HG03280 (cell line): ENCODE results near the gene CHMP6.

Source experiments
- ATAC-seq: cut with Tn5 transposase; IDR thresholded peaks from one replicate; pipeline ENCODE4 v1.9.1; 2021; ENCODE audit warnings: mild to moderate bottlenecking, moderate library complexity; ENCODE audit not compliant: unreplicated experiment

CHMP6 gene

GRCh38 chr17:80991645-80992076 lies at the start of gene CHMP6:
Gene CHMP6 (plus strand): TSS chr17:80991841. CDS start chr17:80991919, 78 bp downstream.
- peak; percentile 54 for ATAC-seq

DNA sequence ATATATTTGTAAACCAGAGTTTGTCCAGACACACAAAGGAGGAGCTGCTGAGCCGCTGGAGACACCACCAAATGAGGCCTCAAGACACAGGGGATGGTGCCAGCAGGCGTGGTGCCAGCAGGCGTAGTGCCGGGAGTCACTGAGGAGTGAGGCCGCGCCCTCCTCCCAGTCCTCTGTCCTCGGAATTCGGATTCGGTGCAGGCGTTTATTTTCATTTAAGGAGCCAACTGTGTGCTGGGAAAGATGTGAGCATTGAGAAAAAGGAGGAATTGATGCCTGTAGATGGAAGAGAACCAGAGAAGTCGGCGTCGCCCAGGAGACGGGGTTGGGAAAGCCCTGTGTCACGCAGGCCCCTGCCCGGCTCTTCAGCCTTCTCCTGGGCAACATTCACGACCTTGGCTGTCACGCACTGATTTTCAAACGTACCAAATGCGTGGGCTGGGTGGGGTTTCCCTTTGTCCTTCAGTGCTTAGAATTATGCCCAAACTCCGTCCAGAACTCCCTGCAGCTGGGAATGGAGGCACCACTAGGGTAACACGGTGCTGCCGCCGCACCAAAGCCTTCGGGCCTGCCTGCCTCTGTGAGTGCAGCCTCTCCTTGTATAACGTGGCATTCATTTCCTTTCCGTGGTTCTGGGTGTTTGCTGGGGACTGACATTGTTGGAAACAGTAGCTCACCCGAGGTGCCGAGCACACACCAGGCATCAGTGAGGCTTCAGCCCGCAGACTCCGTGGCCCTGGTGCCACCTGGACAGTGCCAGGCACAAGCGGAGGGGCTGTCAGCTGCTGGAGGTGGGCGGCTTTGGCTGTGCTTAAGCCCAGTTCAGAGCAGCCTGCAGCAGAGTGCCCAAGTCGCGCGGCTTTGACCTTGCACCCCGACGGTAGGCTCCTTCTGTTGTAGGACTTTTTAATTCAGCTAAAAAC lies 49.0 kb upstream of the CHMP6 start:
- ATAC-seq, result no peak

- ATAC-seq, result no peak
These were observed 48.1 kb upstream of the CHMP6 start for GRCh38 chr17:80943346-80944145.

DNA sequence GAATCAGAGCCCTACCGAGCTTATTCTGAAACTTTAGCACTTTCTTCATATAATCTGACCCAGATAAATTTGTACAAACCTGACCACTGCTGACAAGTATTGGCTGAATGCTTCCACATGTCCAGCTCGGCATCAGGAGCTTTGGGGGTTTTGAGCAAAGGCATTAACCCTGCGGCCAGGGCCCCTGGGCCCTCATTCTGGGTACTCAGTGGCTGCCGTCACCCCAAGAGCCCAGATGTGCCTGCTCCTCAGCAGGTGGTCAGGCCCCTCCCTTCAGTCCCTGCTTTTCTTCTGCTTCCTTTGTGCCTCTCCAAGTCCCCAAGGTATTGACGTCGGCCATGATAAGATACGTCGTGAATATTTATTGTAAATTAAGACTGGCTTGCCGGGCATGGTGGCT lies 47.3 kb upstream of the CHMP6 start:
- no peak for ATAC-seq

DNA sequence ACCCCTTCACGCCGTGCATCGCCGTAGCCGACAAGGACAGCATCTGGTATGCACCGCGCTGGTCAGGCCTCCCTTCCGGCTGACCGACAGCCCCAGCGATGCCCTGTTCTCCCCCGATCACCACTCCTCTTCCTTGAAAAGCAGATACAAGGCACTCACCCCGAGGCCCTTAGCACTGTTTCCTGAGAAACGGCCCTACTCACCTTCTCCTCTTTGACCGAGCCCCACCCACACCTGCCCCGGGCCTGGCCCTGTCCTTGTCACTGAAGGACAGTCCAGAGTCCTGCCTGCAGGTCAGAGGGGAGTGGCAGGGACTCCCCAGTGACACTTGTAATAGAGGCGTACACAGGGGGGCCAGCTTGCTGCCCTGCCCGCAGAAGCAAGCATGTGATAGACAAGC lies 45.9 kb upstream of the CHMP6 start:
- no peak for ATAC-seq

- ATAC-seq, result no peak
These were observed 45.2 kb upstream of the CHMP6 start for GRCh38 chr17:80946449-80946848.

DNA sequence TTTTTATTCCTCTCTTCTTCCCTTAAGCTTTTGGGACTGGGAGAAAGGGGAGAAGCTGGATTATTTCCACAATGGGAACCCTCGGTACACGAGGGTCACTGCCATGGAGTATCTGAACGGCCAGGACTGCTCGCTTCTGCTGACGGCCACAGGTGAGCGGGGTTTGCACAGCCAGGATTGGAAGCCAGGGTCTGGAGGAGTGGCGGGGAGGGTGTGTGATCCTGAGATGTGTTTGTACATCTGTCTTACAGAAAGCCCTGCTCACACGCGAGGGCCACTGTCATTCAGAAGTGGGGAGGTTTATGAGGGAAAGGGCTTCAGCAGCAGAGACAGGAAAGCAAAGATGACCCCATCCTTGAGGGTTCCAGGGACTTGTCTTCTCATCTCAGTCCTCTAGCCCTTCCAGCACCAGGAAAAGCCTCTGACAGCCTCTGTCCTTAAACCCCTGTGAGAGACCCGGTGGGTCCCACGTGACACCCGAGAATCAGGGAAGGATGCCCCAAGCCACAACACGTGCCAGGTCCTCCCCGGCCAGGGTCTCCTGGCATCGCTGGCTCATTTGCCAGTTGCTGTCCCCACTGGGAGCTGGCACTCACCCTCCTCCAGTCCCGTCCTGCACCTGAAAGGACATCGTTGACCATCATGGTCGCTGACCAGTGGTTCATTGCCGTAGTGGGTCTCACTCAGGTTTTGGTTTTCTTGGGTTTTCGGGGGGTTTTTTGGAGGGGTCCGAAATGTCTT lies 44.3 kb upstream of the CHMP6 start:
- no peak for ATAC-seq

DNA sequence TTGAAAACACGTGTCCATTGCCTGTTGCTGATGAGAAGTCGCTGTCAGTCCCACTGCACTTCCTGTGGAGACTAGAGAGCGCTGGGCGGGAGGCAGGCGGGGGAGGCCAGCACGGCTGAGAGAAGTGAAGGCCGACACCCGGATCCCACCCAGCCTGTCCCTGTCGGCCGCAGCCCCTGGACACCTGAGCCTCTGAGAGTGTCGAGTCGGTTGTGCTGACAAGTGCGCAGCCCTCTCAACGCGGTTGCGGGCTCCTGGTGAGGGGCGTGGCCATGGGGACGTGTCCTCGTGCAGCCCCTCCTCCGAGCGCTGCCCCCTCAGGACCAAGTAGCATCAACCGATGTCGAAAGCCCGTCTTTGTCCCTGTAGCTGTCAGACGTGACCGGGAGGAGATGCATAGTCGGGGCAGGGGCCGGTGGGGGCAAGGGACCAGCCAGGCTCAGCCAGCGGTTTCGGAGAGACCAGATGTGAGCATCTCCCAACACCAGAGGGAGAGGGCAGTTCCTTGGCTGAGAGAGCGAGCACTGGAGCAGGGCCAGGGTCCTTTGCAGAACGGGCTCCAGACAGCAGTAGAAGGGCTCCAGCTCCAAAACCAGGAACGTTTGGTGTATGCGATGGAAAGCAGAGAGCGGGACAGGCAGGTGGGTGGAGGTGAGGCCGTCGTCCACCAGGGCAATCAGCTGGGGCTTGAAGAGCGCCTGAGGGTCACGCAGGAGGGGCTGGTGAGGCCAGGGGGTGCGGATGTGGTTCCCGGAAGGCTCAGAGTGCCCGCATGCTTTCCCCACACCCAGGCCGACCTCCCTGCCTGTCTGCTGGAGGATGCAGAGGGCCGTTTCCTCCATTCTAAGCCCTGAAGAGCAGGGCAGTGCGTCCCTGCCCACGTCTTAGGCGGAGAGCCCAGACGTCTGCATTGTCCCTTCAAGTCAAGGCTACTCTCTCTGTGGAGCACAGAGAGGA lies 43.3 kb upstream of the CHMP6 start:
- ATAC-seq, result no peak

DNA sequence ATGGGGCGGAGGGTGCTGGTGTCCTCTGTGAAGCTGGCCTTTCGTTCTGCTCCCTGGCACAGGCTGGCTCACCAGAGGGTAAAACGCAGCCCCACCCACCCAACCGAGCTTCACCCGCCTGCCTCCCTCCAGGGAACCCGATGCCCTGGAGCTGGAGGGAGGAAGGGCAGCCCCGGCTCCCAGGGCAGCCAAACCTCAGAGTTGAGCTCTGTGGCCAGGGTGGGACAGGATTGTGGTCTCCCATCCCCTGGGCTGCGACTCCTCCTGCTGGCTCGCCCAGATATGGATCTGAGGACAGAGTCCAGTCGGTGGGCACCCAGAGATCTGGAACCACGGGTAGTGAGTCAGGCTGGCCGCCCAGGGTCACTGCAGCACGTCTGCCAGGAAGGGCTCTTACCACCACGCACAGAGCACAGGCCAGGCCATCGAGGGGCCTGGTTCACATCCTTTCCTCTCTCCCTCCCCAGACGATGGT lies 42.6 kb upstream of the CHMP6 start:
- no peak for ATAC-seq

- no peak for ATAC-seq
These were observed 41.9 kb upstream of the CHMP6 start for GRCh38 chr17:80949451-80950421.

- no peak for ATAC-seq
These were observed 41.0 kb upstream of the CHMP6 start for GRCh38 chr17:80950466-80951120.

GRCh38 chr17:80951121-80952090 lies 40.2 kb upstream of the CHMP6 start:
- ATAC-seq, result no peak

DNA sequence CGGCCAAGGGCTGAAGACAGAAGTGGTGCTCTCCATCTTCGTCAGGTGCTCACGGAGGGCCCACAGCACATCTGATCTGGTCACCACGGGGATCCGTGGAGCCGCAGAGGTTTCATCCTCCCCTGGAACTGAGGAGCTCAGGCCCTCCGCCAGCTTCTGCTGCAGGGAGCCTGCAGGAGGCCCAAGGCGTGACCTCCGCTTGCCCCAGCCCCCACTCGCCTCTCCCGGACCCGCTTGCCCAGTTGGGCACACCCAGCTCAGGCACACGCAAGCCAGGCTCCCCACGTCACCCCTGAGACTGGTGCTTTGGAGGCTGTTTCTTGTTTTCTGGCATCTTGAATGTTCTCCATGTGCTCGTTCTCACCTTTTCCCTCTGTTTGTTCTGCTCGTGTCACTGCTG lies 39.4 kb upstream of the CHMP6 start:
- no peak for ATAC-seq

DNA sequence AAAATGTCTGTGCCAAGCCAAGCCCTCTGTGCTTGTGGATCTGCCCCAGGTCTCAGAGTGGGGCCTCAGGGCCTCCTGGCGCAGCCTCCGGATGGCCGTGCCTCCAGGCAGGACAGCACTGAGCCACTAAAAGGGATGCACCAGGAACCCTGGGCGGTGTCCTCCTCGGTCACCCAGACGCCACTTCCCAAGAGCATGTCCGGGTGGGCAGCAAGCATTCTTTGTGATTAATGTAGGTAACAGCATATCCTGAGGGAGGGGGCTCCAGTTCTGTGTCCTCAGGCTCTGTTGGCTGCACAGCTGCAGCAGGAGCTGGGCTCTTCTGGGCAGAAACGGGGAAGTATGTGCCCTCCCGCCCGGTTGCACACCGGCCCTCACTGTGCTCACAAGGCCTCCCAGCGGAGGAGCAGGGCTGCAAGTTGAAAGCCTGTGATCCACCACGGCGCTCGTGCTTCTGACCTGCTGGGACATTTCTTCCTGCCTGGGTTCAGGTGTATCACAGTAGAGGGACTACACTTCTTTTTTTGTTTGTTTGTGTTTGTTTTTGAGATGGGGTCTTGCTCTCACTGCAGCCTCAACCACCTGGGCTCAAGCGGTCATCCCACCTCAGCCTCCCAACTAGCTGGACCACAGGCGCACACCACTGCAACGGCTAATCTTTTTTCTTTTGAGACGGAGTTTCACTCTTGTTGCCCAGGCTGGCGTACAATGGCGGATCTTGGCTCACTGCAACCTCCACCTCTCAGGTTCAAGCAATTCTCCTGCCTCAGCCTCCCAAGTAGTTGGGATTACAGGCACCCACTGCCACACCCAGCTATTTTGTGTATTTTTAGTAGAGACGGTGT lies 37.9 kb upstream of the CHMP6 start:
- no peak for ATAC-seq

DNA sequence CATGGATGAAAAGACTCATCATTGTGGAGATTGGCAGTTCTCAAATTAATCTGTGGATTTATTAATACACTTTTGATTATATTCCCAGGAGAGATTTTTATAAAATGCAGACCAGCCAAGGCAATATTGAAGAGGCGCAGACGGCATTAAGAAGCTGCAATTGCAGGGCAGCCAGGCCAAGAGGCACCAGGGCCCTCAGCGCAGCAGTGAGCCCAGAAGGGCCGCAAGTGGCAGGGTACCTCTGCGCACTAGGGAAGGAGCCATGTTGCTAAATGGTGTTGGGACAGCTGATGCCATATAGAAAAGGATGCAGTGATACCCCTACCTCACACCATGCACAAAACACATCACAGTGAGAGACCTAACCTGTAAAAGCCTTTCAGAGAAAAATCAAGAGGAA lies 36.6 kb upstream of the CHMP6 start:
- ATAC-seq, result no peak

- ATAC-seq, result no peak
These were observed 35.9 kb upstream of the CHMP6 start for GRCh38 chr17:80955671-80956280.
